Uterus (tissue), 4 donors: ENCODE results near the gene SSBP2. TPM values are rescaled to one million over a fixed set of nuclear protein-coding genes. Genes with fewer than 3 reads are reported as not detected.

Experiments used
- DNase-seq, 2 donors: peaks; one replicate each; pipeline ENCODE4 v3.0.0-alpha.2; 2019 to 2020
- H3K27ac ChIP-seq, 2 donors: fragments of 200-600 bp; sonication (generic); 1 replicate in 1 of 2; 2 replicates in 1 of 2; pipeline ENCODE4 v1.5.1; 2016 to 2018
- H3K27me3 ChIP-seq, 2 donors: fragments of 200-600 bp; sonication (generic); one replicate each; pipeline ENCODE4 v1.5.1; 2018 to 2019; ENCODE audit warnings: control low read depth in 1 of 2
- H3K36me3 ChIP-seq, 2 donors: fragments of 200-600 bp; sonication (generic); one replicate each; pipeline ENCODE4 v1.5.1; 2019; ENCODE audit warnings: control low read depth in 1 of 2
- H3K4me1 ChIP-seq, 2 donors: fragments of 200-600 bp; sonication (generic); one replicate each; pipeline ENCODE4 v1.5.1; 2018 to 2019; ENCODE audit warnings: control low read depth in 1 of 2
- H3K4me3 ChIP-seq, 2 donors: fragments of 200-600 bp; sonication (generic); 1 replicate in 1 of 2; 2 replicates in 1 of 2; pipeline ENCODE4 v1.5.1; 2018 to 2019; ENCODE audit warnings: mild to moderate bottlenecking in 1 of 2
- H3K9me3 ChIP-seq, 2 donors: fragments of 200-600 bp; sonication (generic); one replicate each; pipeline ENCODE4 v1.5.1; 2019; ENCODE audit warnings: control low read depth in 1 of 2
- POLR2A ChIP-seq, 2 donors: fragments of 450-650 bp; IDR thresholded peaks; one replicate each; pipeline ENCODE4 v1.6.1; 2016; ENCODE audit warnings: antibody characterized with exemption in 2 of 2, mild to moderate bottlenecking in 1 of 2, moderate library complexity in 1 of 2
- intact Hi-C: fragments of 100-400 bp; cut with DNase I; formaldehyde crosslinking; loops from one replicate; pipeline ENCODE4 v1.15.1; 2023; ENCODE audit warnings: low total_unique reads
- total RNA-seq, 4 donors: library from RNA; depleted of rRNA in 3 of 4; stranded (reverse); fragments of >200 nt in 3 of 4; gene quantifications; one replicate each; pipeline versions ENCODE4 v1.1.0 to v1.2.4, GENCODE V29; 2014 to 2023
- TF ChIP-seq, protein P1 (sequence below), 4 experiments: fragments of 200-600 bp in 2 of 4; fragments of 450-650 bp in 2 of 4; sonication (generic) in 2 of 4; IDR thresholded peaks; one replicate each; pipeline ENCODE4 v1.5.1; 2016 to 2019; ENCODE audit warnings: antibody characterized with exemption in 4 of 4, mild to moderate bottlenecking in 2 of 4, moderate library complexity in 1 of 4
- donor health status: DM: yes; HTN: yes; CAD: no.

Gene SSBP2
- total RNA-seq, 4 donors from 2014 or later = 22.0 to 204 (median 90.9) TPM

DNA sequence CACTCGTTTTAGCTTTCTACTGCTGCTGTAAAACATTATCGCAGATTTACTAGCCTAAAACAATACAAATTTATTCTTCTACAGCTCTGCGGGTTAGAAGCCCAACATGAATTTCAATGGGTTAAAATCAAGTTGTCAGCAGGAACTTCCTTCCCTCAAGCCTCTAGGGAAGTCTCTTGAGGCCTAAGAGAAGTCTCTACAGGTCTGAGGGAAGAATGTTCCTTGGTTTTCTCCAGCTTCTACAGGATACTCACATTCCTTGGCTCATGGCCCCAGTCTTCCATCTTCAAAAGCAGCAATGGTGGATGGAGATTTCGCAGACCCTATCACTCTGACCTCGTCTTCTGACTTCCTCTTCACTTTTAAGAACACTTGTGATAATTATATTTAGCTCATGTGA is 21.6 kb upstream of the SSBP2 start:
- Histone ChIP-seq H3K27me3 (no peaks in the 10 kb centered on the region), H3K36me3 (no peaks in the 10 kb centered on the region), H3K4me1 (no peaks in the 10 kb centered on the region), H3K9me3 (no peaks in the 10 kb centered on the region), H3K4me3 (no peak overlapping the region), H3K27ac (peak overlapping the region in 1 of 2 donors; percentile 57)
- TF ChIP-seq, protein P1, sequence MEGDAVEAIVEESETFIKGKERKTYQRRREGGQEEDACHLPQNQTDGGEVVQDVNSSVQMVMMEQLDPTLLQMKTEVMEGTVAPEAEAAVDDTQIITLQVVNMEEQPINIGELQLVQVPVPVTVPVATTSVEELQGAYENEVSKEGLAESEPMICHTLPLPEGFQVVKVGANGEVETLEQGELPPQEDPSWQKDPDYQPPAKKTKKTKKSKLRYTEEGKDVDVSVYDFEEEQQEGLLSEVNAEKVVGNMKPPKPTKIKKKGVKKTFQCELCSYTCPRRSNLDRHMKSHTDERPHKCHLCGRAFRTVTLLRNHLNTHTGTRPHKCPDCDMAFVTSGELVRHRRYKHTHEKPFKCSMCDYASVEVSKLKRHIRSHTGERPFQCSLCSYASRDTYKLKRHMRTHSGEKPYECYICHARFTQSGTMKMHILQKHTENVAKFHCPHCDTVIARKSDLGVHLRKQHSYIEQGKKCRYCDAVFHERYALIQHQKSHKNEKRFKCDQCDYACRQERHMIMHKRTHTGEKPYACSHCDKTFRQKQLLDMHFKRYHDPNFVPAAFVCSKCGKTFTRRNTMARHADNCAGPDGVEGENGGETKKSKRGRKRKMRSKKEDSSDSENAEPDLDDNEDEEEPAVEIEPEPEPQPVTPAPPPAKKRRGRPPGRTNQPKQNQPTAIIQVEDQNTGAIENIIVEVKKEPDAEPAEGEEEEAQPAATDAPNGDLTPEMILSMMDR (IDR thresholded peaks at IDR 0.05) = no peak
- no peak for TF ChIP-seq POLR2A (IDR thresholded peaks at IDR 0.05)
- no peak for DNase-seq
- intact Hi-C loops = no loop called here

DNA sequence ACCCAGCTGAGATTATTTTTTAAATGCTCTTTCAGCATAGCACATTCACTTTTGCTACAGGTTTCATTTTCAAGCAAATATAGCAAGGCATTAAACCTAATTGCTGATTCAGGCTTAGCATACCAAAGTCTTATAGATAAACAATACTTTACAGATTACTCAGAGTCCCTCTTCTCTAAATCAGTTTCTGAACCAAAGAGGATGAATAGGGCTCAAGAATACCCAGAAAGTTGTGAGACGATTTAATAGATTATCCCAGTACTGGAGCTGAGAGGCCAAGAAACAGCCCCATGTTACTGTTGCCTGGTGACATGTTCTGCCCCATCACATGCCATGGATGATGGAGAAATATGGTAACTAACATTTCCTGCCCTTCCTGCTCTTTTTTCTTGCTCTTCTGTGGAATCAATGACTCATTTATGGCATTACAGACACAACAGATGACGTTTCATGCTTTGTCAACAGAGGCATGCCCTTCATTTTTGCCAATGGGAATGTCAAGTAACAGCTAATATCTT is 18.1 kb upstream of the SSBP2 start:
- Histone ChIP-seq H3K27ac (no peak overlapping the region), H3K4me1 (no peaks in the 10 kb centered on the region)

DNA sequence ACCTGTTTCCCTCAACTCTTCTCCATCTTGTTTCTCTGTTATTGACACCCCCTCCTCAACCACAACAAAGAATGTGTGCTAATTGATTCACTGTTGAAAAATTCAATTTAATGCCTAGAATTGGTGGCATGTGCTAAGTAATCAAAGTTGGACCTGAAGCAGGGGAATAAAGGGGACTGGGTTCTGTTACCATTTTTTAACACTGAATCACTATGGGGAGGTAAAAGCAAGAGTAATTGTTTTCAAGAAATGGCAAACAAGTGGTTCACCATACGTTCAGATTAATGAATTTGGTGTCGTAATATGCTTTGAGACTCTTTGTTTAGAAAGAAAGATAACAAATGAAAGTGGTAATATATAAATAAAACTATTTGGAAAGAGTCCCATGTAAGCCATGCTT is 17.0 kb upstream of the SSBP2 start:
- Histone ChIP-seq H3K4me3 (no peak overlapping the region), H3K27ac (no peak overlapping the region), H3K4me1 (no peaks in the 10 kb centered on the region), H3K9me3 (no peaks in the 10 kb centered on the region), H3K27me3 (no peaks in the 10 kb centered on the region), H3K36me3 (no peaks in the 10 kb centered on the region)
- TF ChIP-seq POLR2A (IDR thresholded peaks at IDR 0.05) = no peak
- TF ChIP-seq, protein P1 (IDR thresholded peaks at IDR 0.05) = no peak
- DNase-seq = no peak
- intact Hi-C loops = no loop called here

More for the DNA sequence above, 18.1 kb upstream of the SSBP2 start:
- intact Hi-C loops = no loop called here
- Histone ChIP-seq H3K9me3 (no peaks in the 10 kb centered on the region), H3K36me3 (no peaks in the 10 kb centered on the region), H3K4me3 (no peak overlapping the region), H3K27me3 (no peaks in the 10 kb centered on the region)
- DNase-seq = no peak
- no peak for TF ChIP-seq POLR2A (IDR thresholded peaks at IDR 0.05)
- TF ChIP-seq, protein P1 (IDR thresholded peaks at IDR 0.05) = no peak

DNA sequence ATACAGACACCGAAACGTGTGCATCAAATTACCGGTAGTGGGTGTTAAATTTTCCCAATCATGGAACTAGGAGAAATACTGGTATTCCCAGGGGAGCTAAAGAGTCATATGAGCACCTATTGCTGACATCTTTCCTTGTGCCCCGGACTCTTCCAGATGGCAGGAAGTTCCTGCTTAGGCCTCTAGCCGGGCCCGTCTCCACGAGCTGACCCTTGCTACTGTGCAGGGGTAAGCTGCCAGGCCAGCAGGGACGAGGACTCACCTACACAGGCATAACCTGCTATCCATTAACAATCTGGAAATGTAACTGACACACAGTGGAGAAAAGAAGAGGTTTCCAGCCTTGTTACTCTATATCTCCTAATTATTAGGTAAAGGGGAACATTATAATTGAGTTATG is 16.2 kb upstream of the SSBP2 start:
- intact Hi-C loops = no loop called here
- no peaks in the 10 kb centered on the region for H3K4me1 ChIP-seq
- H3K27me3 ChIP-seq = no peaks in the 10 kb centered on the region
- H3K9me3 ChIP-seq = no peaks in the 10 kb centered on the region
- no peak for DNase-seq
- no peaks in the 10 kb centered on the region for H3K36me3 ChIP-seq
- no peak for TF ChIP-seq POLR2A (IDR thresholded peaks at IDR 0.05)
- TF ChIP-seq, protein P1 (IDR thresholded peaks at IDR 0.05) = no peak
- no peak overlapping the region for H3K27ac ChIP-seq
- no peak overlapping the region for H3K4me3 ChIP-seq

DNA sequence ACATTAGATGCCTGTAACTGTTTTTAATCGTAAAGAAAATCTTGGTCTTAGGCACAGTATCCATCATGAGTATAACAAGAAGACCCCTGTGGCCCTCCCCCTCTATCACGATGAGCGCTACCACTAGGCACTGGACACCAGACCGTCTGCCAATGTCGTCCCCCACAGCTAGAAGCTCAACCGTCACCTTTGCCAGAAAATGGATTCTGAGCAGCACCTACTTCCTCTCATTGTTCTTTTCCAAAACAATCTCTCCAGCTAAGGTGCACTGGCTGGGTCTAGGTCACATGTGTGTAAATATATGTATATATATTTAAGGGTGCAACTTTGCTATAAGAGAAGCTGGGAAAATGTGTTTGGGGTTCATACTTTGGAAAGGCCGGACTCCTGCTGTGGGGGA is 15.7 kb upstream of the SSBP2 start:
- no peaks in the 10 kb centered on the region for H3K27me3 ChIP-seq
- intact Hi-C loops = no loop called here
- no peak overlapping the region for H3K27ac ChIP-seq
- H3K9me3 ChIP-seq = no peaks in the 10 kb centered on the region
- H3K36me3 ChIP-seq = no peaks in the 10 kb centered on the region
- TF ChIP-seq POLR2A (IDR thresholded peaks at IDR 0.05) = no peak
- TF ChIP-seq, protein P1 (IDR thresholded peaks at IDR 0.05) = no peak
- H3K4me1 ChIP-seq = no peaks in the 10 kb centered on the region
- no peak overlapping the region for H3K4me3 ChIP-seq
- no peak for DNase-seq
